GM21423 (cell line): ENCODE data around the gene ATCAY.
"Not testable (repeated sequence)": the region's sequence is repeated elsewhere in the genome, so short reads cannot be mapped to it uniquely, and the experiment has no call there.

ENCODE experiments used
- ATAC-seq: cut with Tn5 transposase; IDR thresholded peaks from one replicate; pipeline ENCODE4 v1.9.1; 2021; ENCODE audit warnings: mild to moderate bottlenecking, moderate library complexity; ENCODE audit not compliant: unreplicated experiment

ATCAY gene

GRCh38 chr19:3967983-3968382 is 87.5 kb downstream of the ATCAY start:
- not testable (repeated sequence) for ATAC-seq

GRCh38 chr19:3968556-3969434 is 88.3 kb downstream of the ATCAY start:
- ATAC-seq = no peak

- ATAC-seq = no peak
Measured at GRCh38 chr19:3969435-3970312, 89.2 kb downstream of the ATCAY start.

GRCh38 chr19:3970313-3970807 is 89.9 kb downstream of the ATCAY start:
- ATAC-seq = no peak

GRCh38 chr19:3970808-3971598 is 90.5 kb downstream of the ATCAY start, which contains the start of gene DAPK3:
DAPK3 (minus strand) TSS chr19:3971099; CDS start chr19:3969735, 1,364 bp downstream.
- ATAC-seq = peak; percentile 91

- no peak for ATAC-seq
Measured at GRCh38 chr19:3975144-3975543, 94.7 kb downstream of the ATCAY start.

GRCh38 chr19:3975637-3976087 is 95.2 kb downstream of the ATCAY start:
- no peak for ATAC-seq

- ATAC-seq = no peak
Measured at GRCh38 chr19:3976495-3977241, 96.2 kb downstream of the ATCAY start.
